H1 (cell line): ENCODE results near the gene ZMIZ1.

Experiments used
- ASH2L ChIP-seq: fragments of 200-600, 300-600 bp; sonication (generic); IDR thresholded peaks from one replicate; pipeline ENCODE4 v1.7.1; 2017; ENCODE audit warnings: low read length
- CBX5 ChIP-seq: fragments of 300-800, 300-1000 bp; sonication (generic); IDR thresholded peaks from 2 replicates; pipeline ENCODE4 v1.7.1; 2016; ENCODE audit warnings: antibody characterized with exemption, low read length, low read depth
- CTBP2 ChIP-seq: IDR thresholded peaks from 2 replicates; pipeline ENCODE4 v1.7.0; 2011; ENCODE audit warnings: borderline replicate concordance, mild to moderate bottlenecking, moderate library complexity, mixed read lengths, low read length; ENCODE audit not compliant: insufficient read depth, insufficient read length
- EZH2 ChIP-seq: fragments of 200-600 bp; sonication (generic); IDR thresholded peaks from 2 replicates; pipeline ENCODE4 v1.7.1; 2012; ENCODE audit warnings: low read depth, mild to moderate bottlenecking, moderate library complexity, low read length, inconsistent platforms; ENCODE audit not compliant: severe bottlenecking
- POLR2A ChIP-seq, 2 experiments: IDR thresholded peaks; 1 replicate in 1 of 2; 2 replicates in 1 of 2; pipeline ENCODE4 v1.6.1; 2011; ENCODE audit warnings: low read depth in 2 of 2, low read length in 2 of 2, mild to moderate bottlenecking in 2 of 2; ENCODE audit errors: control extremely low read depth in 1 of 2
- POLR2AphosphoS5 ChIP-seq: IDR thresholded peaks from 2 replicates; pipeline ENCODE4 v1.6.1; 2011; ENCODE audit warnings: low read depth, low read length
- RFX5 ChIP-seq: IDR thresholded peaks from 2 replicates; pipeline ENCODE4 v1.6.1; 2011; ENCODE audit warnings: low read depth, low read length, improper control_type of control experiment, borderline replicate concordance
- SAP30 ChIP-seq: fragments of 300-600 bp; sonication (generic); IDR thresholded peaks from 2 replicates; pipeline ENCODE4 v1.7.1; 2012; ENCODE audit warnings: low read length, moderate library complexity, mild to moderate bottlenecking, inconsistent platforms; ENCODE audit not compliant: insufficient read depth, insufficient replicate concordance
- SUZ12 ChIP-seq: fragments of 200-600 bp; sonication (generic); IDR thresholded peaks from 2 replicates; pipeline ENCODE4 v1.6.1; 2012; ENCODE audit warnings: mild to moderate bottlenecking, inconsistent platforms, low read length, moderate library complexity, mixed read lengths
- TCF12 ChIP-seq: IDR thresholded peaks from 2 replicates; pipeline ENCODE4 v1.6.1; 2011; ENCODE audit warnings: low read depth, mild to moderate bottlenecking, low read length
- TF ChIP-seq, protein P1 (sequence below), 3 experiments: IDR thresholded peaks; 1 replicate in 2 of 3; 2 replicates in 1 of 3; pipeline versions ENCODE4 v1.5.1 to v1.6.1; 2011; ENCODE audit warnings: low read length in 3 of 3, mild to moderate bottlenecking in 3 of 3, inconsistent platforms in 2 of 3, low read depth in 1 of 3, moderate library complexity in 1 of 3; ENCODE audit not compliant: insufficient read depth in 1 of 3; ENCODE audit errors: control extremely low read depth in 1 of 3
- TF ChIP-seq, protein P2 (sequence below): IDR thresholded peaks from 2 replicates; pipeline ENCODE4 v1.6.1; 2011; ENCODE audit warnings: low read depth, mild to moderate bottlenecking, low read length; ENCODE audit not compliant: insufficient read depth
- TF ChIP-seq, protein P3 (sequence below): IDR thresholded peaks from 2 replicates; pipeline ENCODE4 v1.6.1; 2012; ENCODE audit warnings: low read length, inconsistent platforms

DNA sequence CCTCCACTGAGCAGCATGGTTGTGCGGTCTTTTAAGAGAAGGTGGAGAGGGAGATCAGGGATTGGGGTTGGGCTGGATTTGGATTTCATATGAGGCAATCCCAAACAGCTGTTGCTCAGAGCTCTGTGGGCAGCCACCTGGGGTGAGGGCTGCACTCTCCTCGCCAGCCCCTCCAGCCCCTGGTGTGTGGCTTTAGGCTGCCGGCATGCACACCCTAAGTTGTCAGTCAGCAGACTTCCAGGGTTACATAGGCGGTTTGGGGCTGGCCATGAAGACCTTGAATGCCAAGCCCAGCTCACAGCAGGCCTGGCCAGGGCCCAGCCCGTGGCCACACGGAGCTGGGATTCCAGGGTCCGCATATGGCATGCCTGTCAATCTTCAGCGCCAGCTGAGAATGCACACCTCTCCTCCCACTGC is 54.8 kb downstream of the ZMIZ1 start:
- TF ChIP-seq POLR2A (IDR thresholded peaks at IDR 0.05; ENCODE audit: control extremely low read depth in 1 of 2, low read depth in 2 of 2, low read length in 2 of 2) (no peak), EZH2 (no peak), CBX5 (no peak), SAP30 (no peak), RFX5 (no peak), SUZ12 (no peak), TCF12 (no peak), CTBP2 (no peak), ASH2L (no peak), POLR2AphosphoS5 (no peak)
- TF ChIP-seq, protein P1, sequence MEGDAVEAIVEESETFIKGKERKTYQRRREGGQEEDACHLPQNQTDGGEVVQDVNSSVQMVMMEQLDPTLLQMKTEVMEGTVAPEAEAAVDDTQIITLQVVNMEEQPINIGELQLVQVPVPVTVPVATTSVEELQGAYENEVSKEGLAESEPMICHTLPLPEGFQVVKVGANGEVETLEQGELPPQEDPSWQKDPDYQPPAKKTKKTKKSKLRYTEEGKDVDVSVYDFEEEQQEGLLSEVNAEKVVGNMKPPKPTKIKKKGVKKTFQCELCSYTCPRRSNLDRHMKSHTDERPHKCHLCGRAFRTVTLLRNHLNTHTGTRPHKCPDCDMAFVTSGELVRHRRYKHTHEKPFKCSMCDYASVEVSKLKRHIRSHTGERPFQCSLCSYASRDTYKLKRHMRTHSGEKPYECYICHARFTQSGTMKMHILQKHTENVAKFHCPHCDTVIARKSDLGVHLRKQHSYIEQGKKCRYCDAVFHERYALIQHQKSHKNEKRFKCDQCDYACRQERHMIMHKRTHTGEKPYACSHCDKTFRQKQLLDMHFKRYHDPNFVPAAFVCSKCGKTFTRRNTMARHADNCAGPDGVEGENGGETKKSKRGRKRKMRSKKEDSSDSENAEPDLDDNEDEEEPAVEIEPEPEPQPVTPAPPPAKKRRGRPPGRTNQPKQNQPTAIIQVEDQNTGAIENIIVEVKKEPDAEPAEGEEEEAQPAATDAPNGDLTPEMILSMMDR (IDR thresholded peaks at IDR 0.05; ENCODE audit: control extremely low read depth in 1 of 3, insufficient read depth in 1 of 3, low read depth in 1 of 3, low read length in 3 of 3), result no peak
- TF ChIP-seq, protein P2, sequence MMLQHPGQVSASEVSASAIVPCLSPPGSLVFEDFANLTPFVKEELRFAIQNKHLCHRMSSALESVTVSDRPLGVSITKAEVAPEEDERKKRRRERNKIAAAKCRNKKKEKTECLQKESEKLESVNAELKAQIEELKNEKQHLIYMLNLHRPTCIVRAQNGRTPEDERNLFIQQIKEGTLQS, result no peak
- TF ChIP-seq, protein P3, sequence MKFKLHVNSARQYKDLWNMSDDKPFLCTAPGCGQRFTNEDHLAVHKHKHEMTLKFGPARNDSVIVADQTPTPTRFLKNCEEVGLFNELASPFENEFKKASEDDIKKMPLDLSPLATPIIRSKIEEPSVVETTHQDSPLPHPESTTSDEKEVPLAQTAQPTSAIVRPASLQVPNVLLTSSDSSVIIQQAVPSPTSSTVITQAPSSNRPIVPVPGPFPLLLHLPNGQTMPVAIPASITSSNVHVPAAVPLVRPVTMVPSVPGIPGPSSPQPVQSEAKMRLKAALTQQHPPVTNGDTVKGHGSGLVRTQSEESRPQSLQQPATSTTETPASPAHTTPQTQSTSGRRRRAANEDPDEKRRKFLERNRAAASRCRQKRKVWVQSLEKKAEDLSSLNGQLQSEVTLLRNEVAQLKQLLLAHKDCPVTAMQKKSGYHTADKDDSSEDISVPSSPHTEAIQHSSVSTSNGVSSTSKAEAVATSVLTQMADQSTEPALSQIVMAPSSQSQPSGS, result no peak
